Endothelial cell (in vitro differentiated cells): ENCODE results near the gene METTL25B. TPM values are rescaled to one million over a fixed set of nuclear protein-coding genes. Genes with fewer than 3 reads are reported as not detected.

ENCODE experiments used
- DNase-seq: peaks from one replicate; pipeline ENCODE4 v3.0.0; 2021; ENCODE audit warnings: low spot score
- H3K27ac Mint-ChIP-seq: one replicate; pipeline ENCODE4 v1.8.0; 2021; ENCODE audit warnings: mixed read lengths, inconsistent platforms; ENCODE audit not compliant: unreplicated experiment
- H3K27me3 Mint-ChIP-seq: one replicate; pipeline ENCODE4 v1.8.0; 2021; ENCODE audit warnings: mild to moderate bottlenecking, moderate library complexity, mixed read lengths, inconsistent platforms; ENCODE audit not compliant: unreplicated experiment
- H3K36me3 Mint-ChIP-seq: one replicate; pipeline ENCODE4 v1.8.0; 2021; ENCODE audit warnings: mild to moderate bottlenecking, low read depth, mixed read lengths, inconsistent platforms; ENCODE audit not compliant: unreplicated experiment
- H3K4me1 Mint-ChIP-seq: one replicate; pipeline ENCODE4 v1.8.0; 2021; ENCODE audit warnings: mild to moderate bottlenecking, mixed read lengths, inconsistent platforms; ENCODE audit not compliant: unreplicated experiment
- H3K4me3 Mint-ChIP-seq: one replicate; pipeline ENCODE4 v1.8.0; 2021; ENCODE audit warnings: mild to moderate bottlenecking, mixed read lengths, inconsistent platforms; ENCODE audit not compliant: unreplicated experiment
- H3K9me3 Mint-ChIP-seq: one replicate; pipeline ENCODE4 v1.8.0; 2021; ENCODE audit warnings: mixed read lengths, inconsistent platforms; ENCODE audit not compliant: unreplicated experiment
- CTCF ChIP-seq: fragments of 200-600 bp; sonication (generic); IDR thresholded peaks from one replicate; pipeline ENCODE4 v1.5.0; 2021; ENCODE audit warnings: antibody characterized with exemption; ENCODE audit not compliant: unreplicated experiment
- total RNA-seq: library from RNA; stranded (reverse); fragmentation: NEBNext Ultra II Directional; extraction: Animal tissue kit (Norgen Biotek cat#: 25700); gene quantifications from one replicate; pipeline ENCODE4 v1.2.1, GENCODE V29; 2021; ENCODE audit not compliant: unreplicated experiment

METTL25B gene
- total RNA-seq, 1 donor from 2014 or later = 19.3 TPM

GRCh38 chr1:156691191-156691590, 37.1 kb upstream of the METTL25B start:
- H3K27ac Mint-ChIP-seq = no peak overlapping the region
- peaks cover 21% of the 10 kb centered on the region for H3K27me3 Mint-ChIP-seq
- H3K4me3 Mint-ChIP-seq = no peak overlapping the region
- H3K9me3 Mint-ChIP-seq = no peaks in the 10 kb centered on the region
- TF ChIP-seq CTCF = no peak
- peaks cover 37% of the 10 kb centered on the region for H3K4me1 Mint-ChIP-seq
- no peak for DNase-seq
- peaks cover 8% of the 10 kb centered on the region for H3K36me3 Mint-ChIP-seq

GRCh38 chr1:156691665-156692440, 36.4 kb upstream of the METTL25B start:
- H3K4me3 Mint-ChIP-seq = peak overlapping the region; percentile 60
- no peaks in the 10 kb centered on the region for H3K9me3 Mint-ChIP-seq
- peaks cover 8% of the 10 kb centered on the region for H3K36me3 Mint-ChIP-seq
- H3K27ac Mint-ChIP-seq = no peak overlapping the region
- peak; percentile 49 for DNase-seq
- TF ChIP-seq CTCF = no peak
- H3K4me1 Mint-ChIP-seq = peaks cover 37% of the 10 kb centered on the region
- peaks cover 23% of the 10 kb centered on the region for H3K27me3 Mint-ChIP-seq

- H3K4me3 Mint-ChIP-seq = peak overlapping the region; percentile 60
- DNase-seq = no peak
- H3K27me3 Mint-ChIP-seq = peaks cover 23% of the 10 kb centered on the region
- no peaks in the 10 kb centered on the region for H3K9me3 Mint-ChIP-seq
- no peak for TF ChIP-seq CTCF
- H3K27ac Mint-ChIP-seq = no peak overlapping the region
- H3K36me3 Mint-ChIP-seq = peaks cover 8% of the 10 kb centered on the region
- peaks cover 37% of the 10 kb centered on the region for H3K4me1 Mint-ChIP-seq
These were observed 35.8 kb upstream of the METTL25B start for GRCh38 chr1:156692441-156692924.

- no peaks in the 10 kb centered on the region for H3K9me3 Mint-ChIP-seq
- H3K36me3 Mint-ChIP-seq = peaks cover 8% of the 10 kb centered on the region
- peaks cover 37% of the 10 kb centered on the region for H3K4me1 Mint-ChIP-seq
- no peak overlapping the region for H3K27ac Mint-ChIP-seq
- peak overlapping the region; percentile 68 for H3K4me3 Mint-ChIP-seq
- no peak for DNase-seq
- no peak for TF ChIP-seq CTCF
- peaks cover 23% of the 10 kb centered on the region for H3K27me3 Mint-ChIP-seq
These were observed 35.1 kb upstream of the METTL25B start for GRCh38 chr1:156692925-156693847.
